Measurements from ENCODE around the gene GMPR.

GRCh38 chr6:16335176-16335575 is 96.8 kb downstream of the GMPR start:
- TF ChIP-seq CTCF (conservative IDR thresholded peaks at IDR 0.05; ENCODE audit: low read length) (no peak), EZH2phosphoT487 (IDR thresholded peaks at IDR 0.05; ENCODE audit: borderline replicate concordance, low read depth, low read length) (no peak)

Measured in OCI-LY7 (cell line).